Endothelial cell of hepatic sinusoid (primary cell): Measurements from ENCODE around the gene GRHPR.
"Not testable (repeated sequence)": the region's sequence is repeated elsewhere in the genome, so short reads cannot be mapped to it uniquely, and the experiment has no call there.

ENCODE experiments used
- in situ Hi-C: cut with HindIII; loops from 2 replicates; pipeline ENCODE4 v1.10.0; 2017; ENCODE audit warnings: low sequenced_read_pairs

Gene GRHPR

DNA sequence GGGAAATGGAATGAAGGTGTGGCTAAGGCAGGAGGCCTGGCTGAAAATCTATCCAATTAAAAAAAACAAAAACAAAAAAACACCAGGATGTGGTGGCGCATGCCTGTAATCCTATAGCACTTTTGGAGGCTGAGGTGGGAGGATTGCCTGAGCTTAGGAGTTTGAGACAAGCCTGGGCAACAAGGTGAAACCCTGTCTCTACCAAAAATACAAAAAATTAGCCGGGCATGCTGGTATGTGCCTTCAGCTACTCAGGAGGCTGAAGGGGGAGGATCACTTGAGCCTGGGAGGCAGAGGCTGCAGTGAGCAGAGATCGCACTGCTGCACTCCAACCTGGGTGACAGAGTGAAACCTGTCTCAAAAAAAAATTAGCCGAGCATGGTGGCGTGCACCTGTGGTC, 21.1 kb downstream of the GRHPR start:
- in situ Hi-C loops: no loop called here

DNA sequence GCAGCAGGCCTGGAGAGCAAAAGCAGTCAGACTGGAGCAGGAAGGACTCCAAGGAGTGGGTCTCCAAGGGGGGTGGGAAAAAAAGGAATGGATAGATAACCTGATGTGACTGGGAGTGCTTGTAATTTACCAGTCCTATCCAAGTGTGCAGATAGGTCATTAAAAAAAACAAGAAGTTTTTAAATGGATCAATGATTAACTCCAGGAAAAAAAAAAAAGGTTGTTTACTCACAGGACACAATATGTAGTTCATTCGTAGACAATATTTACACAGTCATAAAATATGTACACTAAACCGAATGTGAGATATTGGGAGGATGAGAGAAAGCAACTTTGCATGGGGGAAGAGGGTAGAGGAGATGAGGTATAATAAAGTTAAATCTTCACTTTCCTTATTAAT, 22.4 kb downstream of the GRHPR start:
- in situ Hi-C loops: no loop called here

DNA sequence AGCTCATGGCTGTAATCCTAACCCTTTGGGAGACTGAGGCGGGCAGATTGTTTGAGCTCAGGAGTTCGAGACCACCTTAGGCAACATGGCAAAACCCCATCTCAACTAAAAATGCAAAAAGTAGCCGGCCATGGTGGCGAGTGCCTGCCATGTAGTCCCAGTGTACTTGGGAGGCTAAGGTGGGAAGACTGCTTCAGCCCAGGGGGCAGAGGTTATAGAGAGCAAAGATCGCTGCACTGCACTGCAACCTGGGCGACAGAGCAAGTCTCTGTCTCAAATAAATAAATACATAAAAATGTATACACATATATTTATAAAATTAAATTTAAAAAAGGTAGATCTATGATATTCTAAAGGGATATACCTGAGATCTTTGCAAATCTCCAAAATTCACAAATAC, 23.3 kb downstream of the GRHPR start:
- in situ Hi-C loops: no loop called here

DNA sequence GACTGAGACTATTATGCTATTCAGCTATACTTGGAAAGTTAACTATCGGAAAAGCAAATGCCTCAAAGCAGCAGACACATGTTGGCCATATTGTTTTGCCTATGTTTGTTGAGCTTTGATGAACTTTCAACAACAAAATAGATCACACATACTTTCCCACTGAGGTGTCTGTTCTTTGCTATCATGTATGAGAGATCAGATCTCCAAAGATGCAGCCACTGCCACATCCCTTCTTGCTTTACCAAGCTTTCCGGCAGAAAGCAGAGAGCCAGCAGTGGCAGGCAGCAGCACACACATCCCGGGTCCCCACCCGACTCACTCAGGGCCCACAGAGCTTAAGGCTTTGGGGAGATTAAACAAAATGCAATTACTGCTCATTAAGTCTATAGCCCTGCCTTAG, 23.9 kb downstream of the GRHPR start:
- in situ Hi-C loops: no loop called here

DNA sequence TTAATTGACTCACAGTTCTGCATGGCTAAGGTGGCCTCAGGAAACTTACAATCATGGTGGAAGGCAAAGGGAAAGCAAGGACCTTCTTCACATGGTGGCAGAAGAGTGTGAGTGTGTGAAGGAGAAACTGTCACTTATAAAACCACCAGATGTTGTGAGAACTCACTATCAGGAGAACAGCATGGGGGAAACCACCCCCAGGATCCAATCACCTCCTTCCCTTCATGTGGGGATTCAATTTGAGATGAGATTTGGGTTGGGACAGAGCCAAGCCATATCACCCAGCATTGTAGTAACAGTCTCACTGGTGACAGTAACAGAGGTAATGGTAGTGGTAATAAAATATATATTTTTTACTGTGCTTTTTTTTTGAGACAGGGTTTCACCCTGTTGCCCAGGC, 24.6 kb downstream of the GRHPR start:
- in situ Hi-C loops: no loop called here

DNA sequence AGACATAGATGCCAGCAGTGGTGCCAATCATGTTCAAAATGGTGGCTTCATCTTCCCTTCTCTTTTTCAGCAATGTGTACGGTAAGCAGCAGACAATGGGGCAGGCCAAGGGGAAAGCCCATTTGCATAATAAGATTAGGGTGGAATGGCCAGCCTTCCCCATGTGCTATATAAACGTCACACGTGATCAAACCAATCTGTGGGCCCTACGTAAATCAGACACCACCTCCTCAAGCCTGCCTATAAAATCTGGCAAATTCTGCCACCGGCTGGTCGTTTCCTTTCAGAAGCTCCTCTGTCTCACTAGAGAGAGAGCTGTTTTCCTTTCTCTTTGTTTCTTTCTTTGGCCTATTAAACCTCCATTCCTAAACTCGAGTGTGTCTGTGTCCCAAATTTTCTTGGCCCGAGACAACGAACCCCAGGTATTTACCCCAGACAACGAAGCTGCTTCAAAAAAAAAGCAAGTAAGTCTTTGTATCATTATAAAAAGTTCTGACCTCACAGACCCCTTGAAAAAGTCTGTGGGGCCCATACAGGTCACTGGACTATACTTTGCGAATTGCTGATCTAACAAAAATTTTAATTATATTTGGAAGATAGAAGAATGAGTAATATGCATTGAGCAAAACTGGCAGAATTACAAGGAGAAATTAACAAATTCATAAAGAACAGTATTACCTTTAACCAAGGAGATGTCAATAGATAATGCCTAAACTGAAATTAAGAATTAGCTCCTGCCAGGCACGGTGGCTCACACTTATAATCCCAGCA, 27.6 kb downstream of the GRHPR start:
- in situ Hi-C loops: no loop called here

DNA sequence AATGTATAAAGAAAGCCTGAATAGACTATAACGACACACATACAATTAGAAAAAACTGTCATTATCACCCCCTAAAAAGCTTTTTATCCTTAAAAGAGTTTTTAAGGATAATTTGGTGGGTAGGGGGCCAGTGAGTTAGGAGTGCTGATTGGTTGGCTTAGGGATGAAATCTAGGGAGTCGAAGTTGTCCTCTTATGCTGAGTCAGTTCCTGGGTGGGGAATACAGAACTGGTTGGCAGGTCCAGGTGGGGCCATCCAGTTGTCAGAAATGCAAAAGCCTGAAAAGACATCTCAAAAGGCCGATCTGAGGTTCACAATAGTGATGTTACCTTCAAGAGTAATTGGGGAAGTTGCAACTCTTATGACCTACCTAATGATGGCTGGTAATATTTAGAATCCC, 29.1 kb downstream of the GRHPR start:
- in situ Hi-C loops: no loop called here

DNA sequence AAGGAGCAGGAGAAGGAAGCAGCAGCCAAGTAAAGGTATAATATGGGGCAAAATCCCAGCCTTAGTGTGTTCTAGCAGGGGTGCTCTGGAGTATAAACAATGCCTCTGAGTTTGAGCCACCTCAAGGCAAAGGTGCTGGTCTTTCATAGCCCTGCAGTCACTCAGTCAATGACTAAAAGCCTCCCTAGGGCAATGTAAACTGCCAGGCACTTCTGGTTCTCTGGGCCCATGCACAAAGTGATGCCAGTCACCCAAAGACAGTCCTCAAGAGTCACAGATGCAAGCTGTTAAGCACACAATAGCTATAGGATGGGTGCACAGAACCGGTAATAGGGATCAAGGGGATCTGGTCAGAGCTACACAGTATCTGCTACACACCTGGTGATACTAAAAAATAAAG, 30.1 kb downstream of the GRHPR start:
- in situ Hi-C loops: no loop called here

DNA sequence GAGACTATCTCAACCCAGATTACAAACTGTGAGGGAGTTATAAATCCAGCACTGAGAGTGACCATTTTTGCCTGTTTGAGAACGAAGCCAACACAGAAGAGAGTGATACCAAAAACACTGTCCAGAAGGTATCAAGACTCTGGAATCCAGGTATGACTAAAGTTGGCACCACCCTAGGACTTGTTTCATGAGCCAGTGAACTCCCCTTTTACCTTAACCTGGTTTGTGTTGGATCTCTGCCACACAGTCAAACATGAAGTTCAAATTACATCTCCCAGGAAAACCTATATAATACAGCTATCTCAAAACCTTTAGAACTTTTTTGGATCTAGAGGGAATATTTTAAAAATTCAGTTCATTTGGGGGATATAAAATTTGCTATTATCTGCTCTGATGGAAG, 31.3 kb downstream of the GRHPR start:
- in situ Hi-C loops: no loop called here

DNA sequence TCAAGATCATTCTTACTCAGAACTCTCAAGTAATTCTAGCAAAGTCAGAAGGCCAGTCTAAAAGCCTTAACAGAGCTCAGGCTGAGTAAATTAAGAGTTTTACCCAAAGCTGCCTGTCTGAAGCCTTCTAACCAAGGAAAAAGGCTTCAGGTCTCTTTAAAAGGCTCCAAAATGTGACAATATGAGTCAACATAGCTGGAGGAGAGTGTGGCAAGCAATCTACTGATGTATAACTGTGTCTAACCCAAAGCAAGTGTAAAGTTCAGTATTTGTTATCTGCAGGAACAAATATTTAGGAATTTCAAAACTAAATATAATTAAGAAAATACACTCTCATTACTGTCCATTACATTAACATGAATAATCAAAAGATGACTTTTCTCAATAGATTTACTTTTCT, 31.7 kb downstream of the GRHPR start:
- in situ Hi-C loops: no loop called here

DNA sequence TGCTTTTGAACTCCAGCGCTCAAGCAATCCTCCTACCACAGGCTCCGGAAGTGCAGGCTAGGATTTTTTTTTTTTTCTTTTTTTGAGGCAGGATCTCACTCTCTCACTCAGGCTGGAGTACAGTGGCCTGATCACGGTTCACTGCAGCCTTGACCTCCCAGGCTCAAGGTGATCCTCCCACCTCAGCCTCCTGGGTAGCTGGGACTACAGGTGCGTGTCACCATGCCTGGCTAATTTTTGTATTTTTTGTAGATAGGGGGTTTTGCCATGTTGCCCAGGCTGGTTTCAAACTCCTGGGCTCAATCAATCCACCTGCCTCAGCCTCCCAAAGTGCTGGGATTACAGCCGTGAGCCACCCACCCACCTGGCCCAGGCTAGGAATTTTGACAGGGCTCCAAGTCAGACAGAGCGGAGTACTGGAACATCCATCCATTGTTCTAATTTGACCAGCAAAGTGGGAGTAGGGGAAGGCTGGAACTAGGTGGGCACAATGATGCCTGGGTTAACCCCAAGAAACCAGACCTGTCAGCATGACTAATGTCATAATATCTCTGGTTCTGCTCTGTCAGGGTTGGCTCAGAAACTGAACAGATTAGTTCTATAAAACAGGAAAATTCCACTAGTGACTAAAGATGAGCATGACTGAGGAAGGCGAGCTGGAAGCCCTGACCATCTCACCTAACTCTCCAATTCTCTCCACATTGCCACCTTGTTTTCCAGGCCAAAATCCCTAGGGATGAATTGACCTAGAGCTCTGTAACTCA, 33.6 kb downstream of the GRHPR start:
- in situ Hi-C loops: no loop called here

DNA sequence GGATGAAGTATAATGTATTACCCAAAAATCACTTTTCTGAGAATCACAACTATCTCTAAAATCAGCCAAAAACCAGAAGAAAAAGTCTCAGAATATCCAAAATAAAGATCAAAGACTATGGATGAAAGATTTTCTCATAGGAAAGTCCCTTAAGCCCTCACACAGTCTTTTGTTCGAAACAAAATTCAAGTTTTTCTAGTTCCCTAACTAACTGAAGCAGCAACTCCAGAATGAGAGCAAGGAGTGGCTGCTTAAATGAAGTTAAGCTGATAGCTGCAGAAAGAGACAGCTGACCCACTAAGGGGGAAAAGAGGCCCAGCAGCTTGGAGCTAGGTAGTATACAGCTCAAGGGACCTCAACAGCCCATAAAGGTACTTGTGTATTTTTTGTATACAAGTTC, 34.3 kb downstream of the GRHPR start:
- in situ Hi-C loops: no loop called here

DNA sequence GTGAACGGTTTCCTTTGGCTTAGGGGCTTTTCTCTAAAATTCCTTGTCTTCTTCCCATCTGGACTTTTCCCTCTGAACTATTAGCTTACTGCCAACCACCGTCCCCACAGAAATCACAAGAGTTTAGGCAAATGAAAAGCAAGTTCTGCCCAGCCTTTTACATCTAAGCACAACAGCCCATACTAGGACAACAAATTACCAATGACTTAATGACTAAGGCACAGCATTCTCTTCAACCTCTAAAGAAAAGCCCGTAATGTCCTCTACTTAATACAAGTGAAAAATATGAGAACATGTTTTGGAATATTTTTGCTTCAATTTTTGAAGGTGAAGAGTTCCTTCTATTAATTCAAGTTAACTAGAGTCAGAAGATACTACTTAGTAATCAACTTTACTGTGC, 41.5 kb downstream of the GRHPR start:
- in situ Hi-C loops: no loop called here

DNA sequence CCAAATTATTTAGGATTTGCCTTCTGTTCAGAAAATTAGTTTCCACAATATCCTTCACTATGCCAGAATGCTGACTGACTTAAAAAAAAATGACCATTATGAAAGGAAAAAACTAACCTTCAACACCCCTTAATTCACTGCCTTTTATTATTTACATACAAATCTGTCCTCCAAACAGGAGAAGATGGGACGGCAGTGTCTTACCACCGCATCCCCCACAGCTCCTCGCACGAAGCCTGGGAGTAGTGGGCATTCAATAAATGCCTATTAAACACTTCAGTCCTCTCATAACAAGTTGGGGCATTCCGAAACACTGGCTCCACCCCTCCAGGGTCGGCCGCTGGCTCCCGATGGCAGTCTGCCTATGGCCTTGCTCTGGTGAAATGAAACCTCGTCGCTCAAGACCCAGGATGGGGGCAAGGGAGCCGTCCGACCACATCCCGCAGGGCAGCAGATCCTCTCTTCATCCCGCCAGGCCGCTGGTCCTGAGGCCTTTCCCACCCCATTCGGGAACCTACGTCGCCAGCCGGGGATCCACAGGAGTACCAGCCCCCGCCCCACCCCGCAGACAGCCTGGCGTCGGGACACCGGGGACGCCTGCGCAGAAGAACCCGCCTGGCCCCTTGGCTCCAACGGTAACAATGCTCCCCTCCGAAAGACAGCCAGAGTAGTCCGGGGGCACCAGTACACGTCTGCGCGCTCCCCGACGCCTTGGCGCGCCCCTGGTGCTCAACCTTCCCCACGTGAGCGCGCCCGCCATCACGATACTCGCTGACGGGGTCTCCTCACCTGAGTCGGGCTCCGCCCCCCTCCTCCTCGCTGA, 42.1 kb downstream of the GRHPR start:
- in situ Hi-C loops: no loop called here

DNA sequence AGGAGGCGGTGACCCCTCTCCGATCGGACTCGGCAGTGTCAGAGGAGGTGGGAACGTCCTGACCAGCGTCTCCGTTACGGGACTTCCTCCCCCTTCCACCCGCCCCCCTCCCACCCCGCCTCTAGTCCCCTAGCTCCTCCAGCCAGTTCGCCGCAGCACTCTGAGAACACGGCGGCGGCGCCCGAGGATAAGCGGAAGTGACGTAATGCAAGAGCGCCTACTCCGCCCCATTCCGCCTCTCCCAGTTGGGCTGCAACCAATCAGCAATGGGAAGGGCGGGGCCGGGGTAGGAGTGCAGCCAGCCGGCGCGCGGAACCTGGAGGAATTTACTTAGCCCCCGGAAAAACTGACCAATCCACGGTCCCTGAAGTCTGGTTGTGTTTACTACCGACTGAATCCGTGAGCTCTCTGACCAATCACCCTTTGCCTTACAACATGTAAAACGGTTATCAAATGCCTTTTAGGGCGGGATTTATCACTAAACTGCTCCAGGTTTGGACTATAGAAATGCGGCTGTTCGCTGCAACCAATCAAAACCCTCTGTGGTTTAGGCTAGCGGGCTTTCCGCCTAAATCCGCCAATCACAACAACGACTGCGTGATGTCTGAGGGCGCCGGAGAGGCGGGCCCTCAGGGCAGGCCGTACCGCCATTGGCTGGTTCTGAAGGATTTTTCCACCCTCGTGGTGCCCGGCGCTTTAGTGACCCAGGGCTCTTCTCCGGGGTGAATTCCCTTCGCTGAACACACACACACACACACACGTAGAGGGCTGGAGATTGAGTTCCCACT, 42.9 kb downstream of the GRHPR start, which contains the start of gene ZBTB5:
TSS of gene ZBTB5 (minus strand) at position 202 of the 788 bp plus-strand sequence. CDS start 22,899 bp downstream, outside the sequence.
- in situ Hi-C loops: no loop called here

DNA sequence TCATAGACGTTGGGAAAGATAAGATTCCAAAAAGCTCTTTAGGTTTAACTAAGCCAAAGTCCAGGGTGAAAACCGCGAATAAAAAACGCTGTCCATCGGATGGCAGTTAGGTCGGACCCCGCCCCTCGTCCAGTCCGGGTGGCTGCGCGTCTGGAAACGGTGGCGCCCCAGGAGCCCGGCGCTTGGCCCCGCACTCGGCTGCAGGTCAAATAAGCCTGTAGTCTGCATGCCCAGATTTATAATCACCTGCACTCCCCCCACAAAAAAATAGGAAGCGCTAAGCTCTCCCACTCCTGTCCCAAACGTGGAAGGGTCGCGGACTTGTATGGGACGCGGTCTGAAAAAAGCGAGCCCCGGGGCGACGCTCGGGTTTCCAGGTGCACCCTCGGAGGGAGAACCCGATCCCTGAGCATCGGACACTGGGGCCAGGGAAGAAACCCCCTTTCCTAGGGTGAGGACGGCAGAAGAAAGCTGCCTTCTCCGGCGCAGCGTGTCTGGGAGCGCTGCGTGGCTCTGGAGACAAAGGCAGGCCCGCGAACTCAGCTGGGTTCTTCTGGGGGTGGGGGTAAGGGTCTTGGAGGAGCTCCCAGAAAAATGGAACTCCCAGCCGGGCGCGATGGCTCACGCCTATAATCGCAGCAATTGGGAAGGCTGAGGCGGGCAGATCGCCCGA, 43.7 kb downstream of the GRHPR start:
- in situ Hi-C loops: no loop called here

DNA sequence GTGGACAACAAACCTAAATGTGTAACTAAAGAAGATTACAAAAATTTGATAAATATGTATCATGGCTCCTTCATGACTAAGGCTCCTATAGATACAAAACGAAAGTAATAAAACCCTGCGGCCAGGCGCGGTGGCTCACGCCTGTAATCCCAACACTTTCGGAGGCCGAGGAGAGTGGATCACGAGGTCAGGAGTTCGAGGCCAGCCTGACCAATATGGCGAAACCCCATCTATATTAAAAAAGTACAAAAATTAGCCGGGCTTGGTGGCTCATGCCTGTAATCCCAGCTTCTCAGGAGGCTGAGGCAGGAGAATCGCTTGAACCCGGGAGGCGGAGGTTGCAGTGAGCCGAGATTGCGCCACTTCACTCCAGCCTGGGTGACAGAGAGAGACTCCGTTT, 45.0 kb downstream of the GRHPR start:
- in situ Hi-C loops: not testable (repeated sequence)

DNA sequence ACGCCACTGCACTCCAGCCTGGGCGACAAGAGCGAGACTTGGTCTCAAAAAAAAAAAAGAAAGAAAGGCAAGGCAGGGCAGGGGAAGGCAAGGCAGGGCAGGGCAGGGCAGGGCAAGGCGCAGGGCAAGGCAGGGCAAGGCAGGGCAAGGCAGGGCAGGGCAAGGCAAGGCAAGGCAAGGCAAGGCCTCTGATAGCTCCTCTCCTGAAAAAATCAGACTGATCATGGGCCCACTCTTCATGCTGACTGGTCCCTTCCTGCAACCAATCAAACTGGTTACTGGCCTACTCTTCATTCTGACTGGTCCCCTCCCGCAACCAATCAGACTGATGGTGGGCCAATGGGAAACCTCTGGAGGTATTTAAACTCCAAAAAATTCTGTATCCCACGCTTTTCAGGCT, 46.1 kb downstream of the GRHPR start:
- in situ Hi-C loops: no loop called here

DNA sequence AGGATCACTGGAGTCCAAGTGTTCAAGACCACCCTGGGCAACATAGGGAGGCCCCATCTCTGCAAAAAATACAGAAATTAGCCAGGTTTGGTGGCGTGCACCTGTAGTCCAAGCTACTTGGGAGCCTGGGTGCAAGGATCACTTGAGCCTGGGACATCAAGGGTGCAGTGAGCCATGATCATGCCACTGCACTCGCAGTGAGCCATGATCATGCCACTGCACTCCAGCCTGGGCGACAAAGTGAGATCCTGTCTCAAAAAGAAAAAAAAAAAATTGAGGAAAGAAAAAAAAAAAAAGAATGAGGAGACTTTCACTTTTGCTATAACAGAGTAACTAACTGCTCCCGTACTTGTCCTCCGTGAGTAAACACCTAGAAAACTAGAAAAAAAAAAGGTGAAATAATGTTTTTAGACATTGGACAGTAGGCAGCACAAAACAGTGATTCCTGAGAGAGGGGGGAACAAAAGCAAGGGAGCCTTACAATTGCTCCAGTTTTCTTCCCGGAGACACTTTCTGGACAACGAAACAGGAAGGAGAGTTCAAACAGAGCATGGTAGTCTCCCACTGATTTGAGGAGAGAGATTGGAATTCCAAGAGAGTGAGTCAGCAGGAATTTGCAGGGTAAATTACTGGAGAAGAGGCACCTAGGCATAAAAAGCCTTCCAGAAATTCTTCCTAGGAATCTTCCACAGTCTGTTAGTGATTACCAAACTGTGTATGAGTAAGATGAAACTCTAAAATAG, 49.6 kb downstream of the GRHPR start:
- in situ Hi-C loops: no loop called here
